ENCODE results near the gene ABTB1.

- TF ChIP-seq REST (IDR thresholded peaks at IDR 0.05; ENCODE audit: low read depth, low read length) (no peak), CTCF (IDR thresholded peaks at IDR 0.05) (no peak), GABPA (IDR thresholded peaks at IDR 0.05; ENCODE audit: low read depth) (no peak), POLR2AphosphoS5 (IDR thresholded peaks at IDR 0.05; ENCODE audit: low read depth, low read length) (no peak), SMC3 (IDR thresholded peaks at IDR 0.05; ENCODE audit: low read depth, low read length) (no peak), MAX (IDR thresholded peaks at IDR 0.05; ENCODE audit: low read depth) (no peak), TCF12 (IDR thresholded peaks at IDR 0.05) (no peak), USF2 (IDR thresholded peaks at IDR 0.05; ENCODE audit: borderline replicate concordance, low read depth, low read length) (no peak), CHD2 (IDR thresholded peaks at IDR 0.05; ENCODE audit: low read length, partially characterized antibody) (no peak), RFX5 (IDR thresholded peaks at IDR 0.05; ENCODE audit: low read length) (no peak), RCOR1 (IDR thresholded peaks at IDR 0.05; ENCODE audit: low read length) (no peak)
Observed at GRCh38 chr3:127718916-127719290, 46.2 kb downstream of the ABTB1 start.
